Stimulated activated CD8-positive, alpha-beta memory T cell treated with anti-CD3 and anti-CD28 coated beads, Interleukin-4, amount 100 ng/mL, for 48 hours (primary cell): Measurements from ENCODE around the gene OR5B3.
"Not testable (repeated sequence)": the region's sequence is repeated elsewhere in the genome, so short reads cannot be mapped to it uniquely, and the experiment has no call there.

Experiments used
- DNase-seq: peaks from one replicate; pipeline ENCODE4 v3.0.0-alpha.2; 2020

Gene OR5B3

GRCh38 chr11:58406774-58407173 is at the start of gene OR5B3:
TSS of gene OR5B3 (minus strand) at chr11:58406874. CDS start at chr11:58403409, 3,465 bp downstream.
- DNase-seq = no peak

- DNase-seq = no peak
Measured at GRCh38 chr11:58451585-58451984, 44.9 kb upstream of the OR5B3 start.

DNA sequence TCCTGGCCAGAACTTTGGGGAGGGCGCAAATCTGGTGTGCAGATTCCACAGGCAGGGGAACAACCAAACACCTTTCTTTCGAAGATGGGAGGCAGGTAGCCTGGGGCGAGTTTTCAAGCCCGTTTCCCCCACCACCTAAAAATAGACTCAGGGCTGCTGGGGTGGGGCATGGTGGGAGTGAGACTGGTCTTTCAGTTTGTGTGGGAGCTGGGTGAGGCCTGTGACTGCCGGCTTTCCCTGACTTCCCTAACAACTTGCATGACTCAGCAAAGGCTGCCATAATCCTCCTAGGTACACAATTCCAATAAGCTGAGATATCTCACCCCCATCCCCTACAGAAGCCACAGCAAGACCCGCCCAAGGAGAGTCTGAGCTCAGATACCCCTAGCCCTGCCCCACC is 39.6 kb upstream of the OR5B3 start:
- DNase-seq = no peak

DNA sequence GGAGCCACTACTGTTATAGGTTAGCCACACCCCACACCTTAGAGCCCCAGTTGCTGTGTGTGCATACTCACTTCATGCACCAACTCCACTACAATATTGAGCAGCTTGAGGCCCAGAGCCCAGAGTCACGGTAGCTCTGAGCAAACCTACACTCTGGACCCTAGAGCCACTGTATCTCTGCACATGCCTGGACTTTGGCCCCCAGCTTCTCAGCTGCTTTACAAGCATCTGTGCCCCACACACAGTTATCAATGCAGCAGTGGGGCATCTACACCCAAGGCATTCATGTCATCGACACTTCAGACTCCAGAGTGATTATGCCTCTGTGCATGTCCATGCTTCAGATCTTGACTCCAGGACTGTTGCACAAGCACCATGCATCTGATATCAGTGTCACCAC is 37.6 kb upstream of the OR5B3 start:
- DNase-seq = no peak

DNA sequence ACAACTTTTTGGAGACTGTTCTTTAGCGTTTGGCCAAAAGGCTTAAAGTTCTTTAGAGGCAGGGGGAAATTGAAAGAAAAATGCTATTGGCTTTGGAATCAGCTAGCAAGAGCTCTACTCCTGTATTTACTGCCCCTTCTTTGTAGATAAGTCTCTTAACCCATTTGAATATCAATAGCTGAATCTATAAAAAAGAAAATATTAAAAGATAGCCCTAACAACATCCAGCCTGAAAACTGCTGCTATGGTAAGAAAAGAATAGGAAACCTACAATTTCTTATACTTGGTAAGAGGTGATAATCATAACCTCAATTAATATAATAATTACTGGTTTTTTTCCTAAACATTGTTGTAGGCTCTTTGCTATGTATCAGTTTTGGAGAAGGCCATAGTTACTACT is 35.5 kb upstream of the OR5B3 start, which contains the start of gene OR5B12:
TSS of gene OR5B12 (minus strand) at position 101 of the 400 bp plus-strand sequence. CDS start 2,085 bp downstream, outside the sequence.
- DNase-seq = no peak

- no peak for DNase-seq
Measured at GRCh38 chr11:58438486-58438885, 31.8 kb upstream of the OR5B3 start.

GRCh38 chr11:58434217-58434616 is 27.5 kb upstream of the OR5B3 start:
- no peak for DNase-seq

GRCh38 chr11:58433638-58434203 is 27.0 kb upstream of the OR5B3 start:
- DNase-seq = no peak

GRCh38 chr11:58429273-58429672 is 22.6 kb upstream of the OR5B3 start:
- no peak for DNase-seq

DNA sequence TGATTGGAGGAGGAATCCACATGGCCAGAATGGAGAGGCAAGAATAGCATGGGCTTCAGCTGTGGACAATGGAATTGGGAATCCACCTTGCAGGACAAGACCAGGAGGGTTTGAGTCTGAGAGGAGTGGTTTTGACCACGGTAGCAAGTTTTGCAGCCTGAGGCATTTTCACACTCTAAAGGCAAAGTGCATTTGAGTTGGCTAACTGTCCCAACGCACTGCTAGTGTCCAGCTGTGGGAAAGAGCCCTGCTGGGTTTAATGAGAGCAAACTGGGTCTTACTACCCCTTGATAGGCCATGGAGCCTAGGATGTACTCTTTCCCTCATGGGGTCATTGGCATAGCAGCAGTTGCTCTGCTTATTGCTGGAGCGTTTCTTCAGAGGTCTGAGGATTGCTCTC is 21.3 kb upstream of the OR5B3 start, which contains the start of gene OR5B2:
TSS of gene OR5B2 (minus strand) at position 101 of the 400 bp plus-strand sequence. CDS start 4,860 bp downstream, outside the sequence.
- no peak for DNase-seq

GRCh38 chr11:58399622-58400021 is 7.1 kb downstream of the OR5B3 start:
- DNase-seq = not testable (repeated sequence)

GRCh38 chr11:58395581-58395980 is 11.1 kb downstream of the OR5B3 start:
- DNase-seq = no peak

- no peak for DNase-seq
Measured at GRCh38 chr11:58394195-58394594, 12.5 kb downstream of the OR5B3 start.

- no peak for DNase-seq
Measured at GRCh38 chr11:58392746-58393145, 13.9 kb downstream of the OR5B3 start.

DNA sequence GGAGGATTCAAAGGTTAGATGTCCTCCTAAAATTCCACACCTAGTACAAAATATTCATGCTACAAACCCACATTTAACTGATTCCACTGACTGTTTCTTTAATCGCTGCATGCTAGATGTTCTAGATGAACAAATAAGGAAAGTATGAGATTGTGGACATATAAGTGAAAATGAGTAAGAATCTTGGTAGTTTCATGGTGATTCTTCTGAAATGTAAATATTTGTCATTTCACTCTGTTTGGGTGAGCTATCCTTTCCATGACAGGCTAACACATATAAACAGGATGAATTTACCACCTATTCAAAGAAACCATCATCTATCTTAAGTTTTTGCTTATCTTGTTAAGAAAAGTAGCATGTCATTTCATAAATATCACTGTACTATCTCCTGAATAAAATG is 14.8 kb downstream of the OR5B3 start:
- no peak for DNase-seq

GRCh38 chr11:58390551-58391063 is 16.1 kb downstream of the OR5B3 start:
- DNase-seq = no peak

DNA sequence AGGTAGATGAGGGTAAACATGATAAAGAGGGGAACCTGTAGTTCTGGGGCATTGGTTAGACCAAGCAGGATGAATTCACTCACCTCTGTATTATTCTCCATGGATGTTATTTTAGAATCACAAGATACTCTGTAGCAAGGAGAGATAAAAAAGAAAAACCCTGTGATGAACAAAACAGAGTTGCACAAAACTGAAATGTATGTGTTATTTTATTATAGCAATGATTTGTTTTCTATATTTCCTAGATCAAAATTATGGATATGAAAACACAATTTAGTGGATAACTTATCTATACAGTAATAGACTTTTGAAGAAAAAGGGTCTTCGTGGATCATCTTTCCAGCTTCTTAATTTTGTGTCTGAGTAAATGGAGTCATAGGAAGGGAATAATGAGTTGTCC is 47.7 kb downstream of the OR5B3 start, which contains the start of gene OR5B17:
TSS of gene OR5B17 (minus strand) at position 101 of the 400 bp plus-strand sequence. CDS start at position 101, 0 bp downstream.
- no peak for DNase-seq

DNA sequence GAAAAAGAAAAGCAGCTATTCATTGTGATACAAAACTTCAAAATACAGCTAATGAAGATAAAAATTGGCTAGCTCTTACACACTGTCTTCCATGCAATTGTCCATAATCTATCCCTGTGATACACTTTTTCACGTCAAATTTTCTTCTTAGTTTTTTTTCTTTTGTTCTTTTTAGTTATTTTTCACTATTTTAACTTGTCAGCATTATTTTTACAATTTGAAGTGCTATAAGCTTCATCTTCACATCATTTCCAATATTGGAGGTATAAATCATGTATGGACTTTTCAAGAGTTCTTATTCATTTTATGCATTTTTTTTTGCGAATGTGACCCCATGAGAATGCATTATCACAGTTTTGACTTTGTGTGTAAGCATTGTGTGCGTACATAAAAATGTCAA is 51.9 kb downstream of the OR5B3 start:
- no peak for DNase-seq
